HepG2 (cell line): ENCODE results near the gene WIZ. TPM values are rescaled to one million over a fixed set of nuclear protein-coding genes. Genes with fewer than 3 reads are reported as not detected.

ENCODE experiments used
- GATAD2A ChIP-seq: IDR thresholded peaks from 2 replicates; pipeline ENCODE4 v1.6.1; 2016
- HOXA3 ChIP-seq: sonication (generic); formaldehyde crosslinking; IDR thresholded peaks from 2 replicates; pipeline ENCODE4 v1.5.0; 2020; ENCODE audit warnings: missing genetic modification reagents
- NFKBIZ ChIP-seq: IDR thresholded peaks from 2 replicates; pipeline ENCODE4 v1.6.1; 2018; ENCODE audit warnings: missing genetic modification reagents, missing compliant biosample characterization
- PHF21A ChIP-seq: sonication (generic); formaldehyde crosslinking; IDR thresholded peaks from 2 replicates; pipeline ENCODE4 v1.5.0; 2020; ENCODE audit warnings: mild to moderate bottlenecking, missing genetic modification reagents
- POLR2AphosphoS5 ChIP-seq: IDR thresholded peaks from 2 replicates; pipeline ENCODE4 v1.6.1; 2012; ENCODE audit warnings: low read depth, low read length
- SOX13 ChIP-seq, 3 experiments: fragments of 450-650 bp in 1 of 3; sonication (generic) in 1 of 3; formaldehyde crosslinking in 1 of 3; IDR thresholded peaks in 2 of 3; conservative IDR thresholded peaks in 1 of 3; 2 replicates each; pipeline versions ENCODE4 v1.5.0 to v1.6.1; 2016 to 2020; ENCODE audit warnings: antibody characterized with exemption in 1 of 3, mild to moderate bottlenecking in 1 of 3, missing compliant biosample characterization in 1 of 3, missing genetic modification reagents in 1 of 3, moderate library complexity in 1 of 3
- SOX6 ChIP-seq, 2 experiments: fragments of 450-650 bp in 1 of 2; sonication (generic) in 1 of 2; formaldehyde crosslinking in 1 of 2; IDR thresholded peaks; 2 replicates each; pipeline versions ENCODE4 v1.4.0 to v1.6.1; 2017 to 2020; ENCODE audit warnings: antibody characterized with exemption in 1 of 2, mild to moderate bottlenecking in 1 of 2, missing genetic modification reagents in 1 of 2
- THAP7 ChIP-seq: sonication (generic); formaldehyde crosslinking; IDR thresholded peaks from 2 replicates; pipeline ENCODE4 v1.8.1; 2023; ENCODE audit warnings: mild to moderate bottlenecking, missing genetic modification reagents
- ZFP91 ChIP-seq: sonication (generic); formaldehyde crosslinking; IDR thresholded peaks from 2 replicates; pipeline ENCODE4 v1.9.0; 2022; ENCODE audit warnings: missing genetic modification reagents, mild to moderate bottlenecking, borderline replicate concordance
- ZNF674 ChIP-seq: sonication (generic); formaldehyde crosslinking; IDR thresholded peaks from 2 replicates; pipeline ENCODE4 v1.5.0; 2020; ENCODE audit warnings: low read depth, mild to moderate bottlenecking, missing genetic modification reagents
- ZSCAN9 ChIP-seq: IDR thresholded peaks from 2 replicates; pipeline ENCODE4 v1.6.1; 2016; ENCODE audit warnings: borderline replicate concordance
- polyA plus RNA-seq, 8 experiments: library from polyadenylated mRNA; depleted of rRNA in 3 of 8; stranded (reverse) in 7 of 8; unstranded in 1 of 8; fragments of >200 nt; fragmentation: Illumina TruSeq in 4 of 8; extraction: Trizol in 4 of 8; gene quantifications; 2 replicates each; pipeline versions ENCODE4 v1.2.1 to v1.2.3, GENCODE V29; 2011 to 2016; ENCODE audit warnings: low read depth in 4 of 8, missing spikeins in 1 of 8, mixed read lengths in 1 of 8; ENCODE audit not compliant: insufficient read depth in 1 of 8
- total RNA-seq, 5 experiments: library from RNA; depleted of rRNA; stranded (reverse); fragments of >200 nt; fragmentation: Illumina TruSeq; extraction: Trizol; gene quantifications; 2 replicates each; pipeline ENCODE4 v1.2.3, GENCODE V29; 2016; ENCODE audit warnings: low read depth in 1 of 5

WIZ gene
- total and polyA plus RNA-seq, 2 of the 13 experiments (the other 11 are each of a cell fraction or from before 2014, with no cell fraction given), result 4.7 to 4.8 TPM

- TF ChIP-seq SOX13 (IDR thresholded peaks at IDR 0.05) (no peak), SOX13 (CRISPR knock-in tag; conservative IDR thresholded peaks at IDR 0.05 in 1 of 2, IDR thresholded peaks at IDR 0.05 in 1 of 2) (0 out of 4 replicates have a peak, but pooled peaks of 1 of the 2 experiments have one; percentile 29), THAP7 (CRISPR knock-in tag) (peak; percentile 30; the same call in 1 of the 2 replicates), HOXA3 (CRISPR knock-in tag) (0 out of 2 replicates have a peak, but pooled peaks have one; percentile 12), GATAD2A (CRISPR knock-in tag) (peak; percentile 31; the same call in 1 of the 2 replicates), ZSCAN9 (CRISPR knock-in tag) (0 out of 2 replicates have a peak, but pooled peaks have one; percentile 5), SOX6 (IDR thresholded peaks at IDR 0.05) (no peak), SOX6 (CRISPR knock-in tag; IDR thresholded peaks at IDR 0.05) (peak; percentile 47; the same call in 1 of the 2 replicates), PHF21A (CRISPR knock-in tag) (peak; percentile 30; the same call in 1 of the 2 replicates), POLR2AphosphoS5 (no peak), NFKBIZ (CRISPR knock-in tag) (no peak), ZFP91 (CRISPR knock-in tag) (peak; percentile 62; the same call in 1 of the 2 replicates), ZNF674 (CRISPR knock-in tag) (no peak)
Measured at GRCh38 chr19:15438124-15438496, 11.6 kb downstream of the WIZ start (continued).
